Ascending aorta (tissue), 2 donors: Measurements from ENCODE around the gene BCR. TPM values are rescaled to one million over a fixed set of nuclear protein-coding genes. Genes with fewer than 3 reads are reported as not detected.

Experiments
- DNase-seq, 2 donors: peaks; one replicate each; pipeline ENCODE4 v3.0.0-alpha.2; 2019; ENCODE audit warnings: low spot score in 2 of 2
- H3K27ac ChIP-seq, 2 donors: fragments of 200-600 bp; sonication (generic); one replicate each; pipeline ENCODE4 v1.5.1; 2016 to 2017; ENCODE audit warnings: mild to moderate bottlenecking in 1 of 2
- H3K27me3 ChIP-seq: fragments of 200-600 bp; sonication (generic); one replicate; pipeline ENCODE4 v1.5.1; 2017
- H3K36me3 ChIP-seq, 2 donors: fragments of 200-600 bp; sonication (generic); one replicate each; pipeline ENCODE4 v1.5.1; 2016
- H3K4me1 ChIP-seq, 2 donors: fragments of 200-600 bp; sonication (generic); one replicate each; pipeline ENCODE4 v1.5.1; 2016 to 2017; ENCODE audit warnings: mild to moderate bottlenecking in 1 of 2
- H3K4me3 ChIP-seq, 2 donors: fragments of 200-600 bp; sonication (generic); one replicate each; pipeline ENCODE4 v1.5.1; 2016 to 2017; ENCODE audit warnings: mild to moderate bottlenecking in 1 of 2
- H3K9me3 ChIP-seq, 2 donors: fragments of 200-600 bp; sonication (generic); one replicate each; pipeline ENCODE4 v1.5.1; 2016
- intact Hi-C: fragments of 100-400 bp; cut with DNase I; formaldehyde crosslinking; loops from one replicate; pipeline ENCODE4 v1.15.1; 2023
- total RNA-seq: library from RNA; depleted of rRNA; stranded (reverse); fragments of >200 nt; gene quantifications from one replicate; pipeline ENCODE4 v1.1.0, GENCODE V29; 2016
- TF ChIP-seq, protein P1 (sequence below), 3 experiments: fragments of 200-600 bp in 2 of 3; fragments of 450-650 bp in 1 of 3; sonication (generic) in 2 of 3; IDR thresholded peaks; one replicate each; pipeline ENCODE4 v1.5.1; 2016 to 2019; ENCODE audit warnings: antibody characterized with exemption in 3 of 3, mild to moderate bottlenecking in 1 of 3, moderate library complexity in 1 of 3

The BCR gene
- total RNA-seq, 1 donor from 2014 or later = 216 TPM

DNA sequence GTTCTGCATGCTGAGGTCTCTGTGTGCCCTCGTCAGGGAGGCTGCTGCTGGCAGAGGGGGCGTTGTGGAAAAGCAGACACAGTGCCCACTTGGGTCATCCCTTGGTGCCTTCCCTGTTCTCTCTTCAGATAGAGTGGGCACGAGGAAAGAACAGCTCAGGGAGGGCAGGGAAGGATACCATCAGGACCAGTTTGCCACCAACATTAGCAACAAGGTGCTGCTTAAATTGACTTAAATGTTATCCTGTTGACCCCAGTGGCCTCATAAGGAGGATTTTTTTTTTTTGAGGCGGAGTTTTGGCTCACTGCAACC lies 91.2 kb downstream of the BCR start:
- TF ChIP-seq, protein P1, sequence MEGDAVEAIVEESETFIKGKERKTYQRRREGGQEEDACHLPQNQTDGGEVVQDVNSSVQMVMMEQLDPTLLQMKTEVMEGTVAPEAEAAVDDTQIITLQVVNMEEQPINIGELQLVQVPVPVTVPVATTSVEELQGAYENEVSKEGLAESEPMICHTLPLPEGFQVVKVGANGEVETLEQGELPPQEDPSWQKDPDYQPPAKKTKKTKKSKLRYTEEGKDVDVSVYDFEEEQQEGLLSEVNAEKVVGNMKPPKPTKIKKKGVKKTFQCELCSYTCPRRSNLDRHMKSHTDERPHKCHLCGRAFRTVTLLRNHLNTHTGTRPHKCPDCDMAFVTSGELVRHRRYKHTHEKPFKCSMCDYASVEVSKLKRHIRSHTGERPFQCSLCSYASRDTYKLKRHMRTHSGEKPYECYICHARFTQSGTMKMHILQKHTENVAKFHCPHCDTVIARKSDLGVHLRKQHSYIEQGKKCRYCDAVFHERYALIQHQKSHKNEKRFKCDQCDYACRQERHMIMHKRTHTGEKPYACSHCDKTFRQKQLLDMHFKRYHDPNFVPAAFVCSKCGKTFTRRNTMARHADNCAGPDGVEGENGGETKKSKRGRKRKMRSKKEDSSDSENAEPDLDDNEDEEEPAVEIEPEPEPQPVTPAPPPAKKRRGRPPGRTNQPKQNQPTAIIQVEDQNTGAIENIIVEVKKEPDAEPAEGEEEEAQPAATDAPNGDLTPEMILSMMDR (IDR thresholded peaks at IDR 0.05) = no peak
- Histone ChIP-seq H3K9me3 (no peaks in the 10 kb centered on the region), H3K4me1 (no peaks in the 10 kb centered on the region), H3K36me3 (peaks cover 71 to 92% of the 10 kb centered on the region in 2 donors), H3K27ac (no peak overlapping the region), H3K27me3 (no peaks in the 10 kb centered on the region), H3K4me3 (no peak overlapping the region)
- DNase-seq = no peak
- intact Hi-C loops = no loop called here

DNA sequence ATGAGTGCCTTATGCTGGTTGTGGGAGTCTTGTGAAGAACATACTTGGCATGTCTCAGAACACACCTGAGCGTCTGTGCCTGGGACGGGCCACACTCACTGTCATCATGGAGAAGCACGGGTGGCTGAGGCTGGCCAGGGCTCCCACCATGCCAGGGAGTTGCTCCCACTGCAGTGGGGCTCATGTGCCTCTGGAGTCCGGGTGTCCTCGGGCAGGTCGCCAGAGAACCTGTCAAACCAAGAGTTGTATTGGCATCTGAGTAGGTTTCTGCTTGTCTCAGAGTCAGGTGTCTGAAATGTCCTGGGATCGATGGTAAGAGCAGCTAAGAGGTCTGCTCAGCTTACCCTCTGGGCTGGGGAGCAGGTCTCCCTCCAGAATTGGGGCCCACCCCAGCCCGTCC lies 92.1 kb downstream of the BCR start:
- Histone ChIP-seq H3K4me3 (no peak overlapping the region), H3K9me3 (no peaks in the 10 kb centered on the region), H3K36me3 (peaks cover 78 to 88% of the 10 kb centered on the region in 2 donors), H3K27ac (no peak overlapping the region), H3K27me3 (no peaks in the 10 kb centered on the region), H3K4me1 (no peaks in the 10 kb centered on the region)
- TF ChIP-seq, protein P1 (IDR thresholded peaks at IDR 0.05) = no peak
- intact Hi-C loops = no loop called here
- DNase-seq = no peak

DNA sequence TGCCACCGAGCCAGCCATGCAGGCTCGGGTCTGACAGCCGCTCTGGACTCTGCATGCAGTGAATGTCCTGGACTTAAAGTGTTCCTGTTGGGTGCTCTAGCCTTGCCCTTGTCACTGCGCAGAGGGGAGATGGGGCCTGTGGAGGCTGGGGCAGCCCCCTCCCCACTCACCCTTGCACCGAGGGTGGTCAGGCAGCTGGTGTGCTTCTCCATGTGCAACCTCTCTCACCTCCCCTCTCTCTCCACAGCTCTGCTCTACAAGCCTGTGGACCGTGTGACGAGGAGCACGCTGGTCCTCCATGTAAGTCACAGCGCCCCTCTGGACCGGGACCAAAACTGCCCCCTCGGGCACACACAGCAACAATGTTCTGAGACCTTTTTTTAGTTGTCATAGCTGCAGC lies 92.5 kb downstream of the BCR start:
- Histone ChIP-seq H3K36me3 (peaks cover 82 to 92% of the 10 kb centered on the region in 2 donors), H3K27me3 (no peaks in the 10 kb centered on the region), H3K4me3 (no peak overlapping the region), H3K4me1 (no peaks in the 10 kb centered on the region), H3K9me3 (no peaks in the 10 kb centered on the region), H3K27ac (no peak overlapping the region)
- TF ChIP-seq, protein P1 (IDR thresholded peaks at IDR 0.05) = no peak
- intact Hi-C loops = no loop called here
- DNase-seq = no peak

DNA sequence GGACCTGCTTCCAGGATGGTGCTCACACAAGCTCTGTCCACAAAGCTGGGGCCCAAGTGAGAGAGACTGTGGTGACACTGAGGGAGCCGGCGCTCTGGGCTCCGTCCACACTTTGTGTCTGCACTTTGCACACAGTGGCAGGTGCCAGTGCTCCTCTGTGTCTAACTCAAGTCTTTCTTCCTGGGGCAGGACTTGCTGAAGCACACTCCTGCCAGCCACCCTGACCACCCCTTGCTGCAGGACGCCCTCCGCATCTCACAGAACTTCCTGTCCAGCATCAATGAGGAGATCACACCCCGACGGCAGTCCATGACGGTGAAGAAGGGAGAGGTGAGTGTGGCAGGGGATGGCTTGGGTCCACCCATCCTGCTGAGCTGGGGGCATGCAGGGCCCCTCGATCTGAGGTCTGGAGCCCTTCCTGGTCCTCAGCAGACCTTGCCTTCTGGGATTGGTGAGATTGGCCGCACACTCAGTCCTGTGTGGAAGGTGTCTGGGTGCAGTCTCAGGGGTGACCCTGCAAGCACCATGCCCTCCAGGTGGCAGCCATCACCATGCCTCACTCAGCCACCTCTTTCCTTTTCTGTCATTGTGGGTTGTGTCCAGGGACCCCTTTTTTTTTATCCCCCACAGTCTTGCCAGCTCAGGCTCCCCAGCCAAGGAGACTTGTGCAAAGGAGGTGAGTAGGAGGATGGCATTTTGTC lies 93.3 kb downstream of the BCR start:
- Histone ChIP-seq H3K27ac (no peak overlapping the region), H3K4me3 (no peak overlapping the region), H3K9me3 (no peaks in the 10 kb centered on the region), H3K36me3 (peaks cover 77 to 92% of the 10 kb centered on the region in 2 donors), H3K4me1 (peaks cover 0 to 7% of the 10 kb centered on the region in 2 donors), H3K27me3 (no peaks in the 10 kb centered on the region)
- DNase-seq = no peak
- intact Hi-C loops = no loop called here
- TF ChIP-seq, protein P1 (IDR thresholded peaks at IDR 0.05) = no peak

DNA sequence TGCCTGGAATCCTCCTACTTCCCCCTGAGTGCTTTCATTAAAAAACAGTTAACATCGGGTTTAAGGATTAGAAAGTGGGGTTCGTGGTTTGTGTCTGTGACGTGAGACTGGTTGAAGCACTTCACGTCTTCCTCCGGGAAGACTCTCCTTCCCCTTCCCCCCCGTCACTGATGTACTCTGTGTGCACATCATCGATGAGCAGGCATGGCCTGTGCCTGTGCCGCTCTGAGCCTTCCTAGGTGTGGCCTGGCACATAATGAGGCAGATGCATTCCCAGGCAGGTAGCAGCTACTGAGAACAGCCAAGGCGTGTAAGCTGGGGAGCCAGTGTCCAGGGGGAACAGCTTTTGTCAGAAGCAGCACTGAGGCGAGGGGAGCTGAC lies 93.8 kb downstream of the BCR start:
- no peak overlapping the region for H3K4me3 ChIP-seq
- intact Hi-C loops = no loop called here
- H3K27me3 ChIP-seq = no peaks in the 10 kb centered on the region
- no peak for DNase-seq
- H3K9me3 ChIP-seq = no peaks in the 10 kb centered on the region
- TF ChIP-seq, protein P1 (IDR thresholded peaks at IDR 0.05) = no peak
- peaks cover 72 to 89% of the 10 kb centered on the region in 2 donors for H3K36me3 ChIP-seq
- H3K27ac ChIP-seq = no peak overlapping the region
- peaks cover 0 to 12% of the 10 kb centered on the region in 2 donors for H3K4me1 ChIP-seq
